KMS-11 (cell line): ENCODE measurements around the gene UCK2.

Experiments
- H2AFZ ChIP-seq: fragments of 200-600 bp; sonication (generic); 2 replicates; pipeline ENCODE4 v1.6.1; 2016; ENCODE audit warnings: antibody characterized with exemption, mixed run types, low read depth
- H3K27ac ChIP-seq: fragments of 200-600 bp; sonication (generic); 2 replicates; pipeline ENCODE4 v1.6.1; 2016; ENCODE audit warnings: mild to moderate bottlenecking, mixed run types
- H3K27me3 ChIP-seq: fragments of 200-600 bp; sonication (generic); 2 replicates; pipeline ENCODE4 v1.6.1; 2017; ENCODE audit warnings: mild to moderate bottlenecking, low read depth, mixed run types, moderate library complexity; ENCODE audit not compliant: insufficient read depth
- H3K36me3 ChIP-seq: fragments of 200-600 bp; sonication (generic); 2 replicates; pipeline ENCODE4 v1.6.1; 2017; ENCODE audit warnings: mild to moderate bottlenecking, mixed run types; ENCODE audit not compliant: insufficient read depth
- H3K4me1 ChIP-seq: fragments of 200-600 bp; sonication (generic); 2 replicates; pipeline ENCODE4 v1.6.1; 2016; ENCODE audit warnings: mild to moderate bottlenecking, low read depth, mixed run types; ENCODE audit not compliant: poor library complexity, severe bottlenecking
- H3K4me2 ChIP-seq: fragments of 200-600 bp; sonication (generic); 2 replicates; pipeline ENCODE4 v1.7.0; 2016; ENCODE audit warnings: mild to moderate bottlenecking, mixed run types
- H3K4me3 ChIP-seq: fragments of 200-600 bp; sonication (generic); IDR thresholded peaks from 2 replicates; pipeline ENCODE4 v1.6.1; 2017; ENCODE audit warnings: low read depth, low read length, mixed read lengths; ENCODE audit not compliant: insufficient read depth
- H3K79me2 ChIP-seq: fragments of 200-600 bp; sonication (generic); 2 replicates; pipeline ENCODE4 v1.6.1; 2016; ENCODE audit warnings: low read depth, mixed run types; ENCODE audit not compliant: insufficient read depth
- H3K9ac ChIP-seq: fragments of 200-600 bp; sonication (generic); 2 replicates; pipeline ENCODE4 v1.6.1; 2016; ENCODE audit warnings: mild to moderate bottlenecking, mixed run types
- H4K20me1 ChIP-seq: fragments of 200-600 bp; sonication (generic); 2 replicates; pipeline ENCODE4 v1.6.1; 2016; ENCODE audit warnings: mild to moderate bottlenecking, mixed run types; ENCODE audit not compliant: insufficient read depth
- CTCF ChIP-seq: fragments of 200-600 bp; sonication (generic); conservative IDR thresholded peaks from 2 replicates; pipeline ENCODE4 v1.6.1; 2017; ENCODE audit warnings: low read depth, mild to moderate bottlenecking, antibody characterized with exemption, low read length, moderate library complexity, mixed read lengths

Gene UCK2

GRCh38 chr1:165907256-165907857 is 79.9 kb downstream of the UCK2 start:
- Histone ChIP-seq H3K9ac (no peak overlapping the region), H3K4me3 (no peak overlapping the region), H3K4me1 (no peaks in the 10 kb centered on the region), H3K27ac (no peak overlapping the region), H3K79me2 (peaks cover 9% of the 10 kb centered on the region; the same call in 1 of the 2 replicates), H3K36me3 (peaks cover 5% of the 10 kb centered on the region; the same call in 1 of the 2 replicates), H3K4me2 (no peak overlapping the region), H2AFZ (no peak overlapping the region), H4K20me1 (no peaks in the 10 kb centered on the region; the same call in 1 of the 2 replicates), H3K27me3 (no peaks in the 10 kb centered on the region)
- no peak for TF ChIP-seq CTCF

GRCh38 chr1:165910764-165911421 is 83.5 kb downstream of the UCK2 start:
- H3K9ac ChIP-seq: no peak overlapping the region
- H3K27me3 ChIP-seq: no peaks in the 10 kb centered on the region
- H2AFZ ChIP-seq: no peak overlapping the region
- no peak overlapping the region for H3K27ac ChIP-seq
- peaks cover 6% of the 10 kb centered on the region for H3K4me1 ChIP-seq
- no peaks in the 10 kb centered on the region for H4K20me1 ChIP-seq
- H3K4me2 ChIP-seq: no peak overlapping the region
- no peak for TF ChIP-seq CTCF
- no peaks in the 10 kb centered on the region for H3K79me2 ChIP-seq
- peaks cover 5% of the 10 kb centered on the region; the same call in 1 of the 2 replicates for H3K36me3 ChIP-seq
- H3K4me3 ChIP-seq: no peak overlapping the region

- Histone ChIP-seq H3K4me3 (no peak overlapping the region), H3K4me1 (peaks cover 6% of the 10 kb centered on the region), H2AFZ (no peak overlapping the region), H3K4me2 (no peak overlapping the region), H3K36me3 (peaks cover 5% of the 10 kb centered on the region; the same call in 1 of the 2 replicates), H3K27me3 (no peaks in the 10 kb centered on the region), H3K79me2 (no peaks in the 10 kb centered on the region), H4K20me1 (no peaks in the 10 kb centered on the region), H3K9ac (no peak overlapping the region), H3K27ac (no peak overlapping the region)
- TF ChIP-seq CTCF: no peak
These were observed 84.3 kb downstream of the UCK2 start for GRCh38 chr1:165911609-165912281.

GRCh38 chr1:165912638-165913037 is 85.2 kb downstream of the UCK2 start:
- Histone ChIP-seq H3K4me3 (no peak overlapping the region), H3K4me2 (no peak overlapping the region), H3K79me2 (no peaks in the 10 kb centered on the region), H3K27ac (no peak overlapping the region), H4K20me1 (no peaks in the 10 kb centered on the region), H3K9ac (no peak overlapping the region), H2AFZ (no peak overlapping the region), H3K27me3 (no peaks in the 10 kb centered on the region), H3K36me3 (peaks cover 2% of the 10 kb centered on the region; the same call in 1 of the 2 replicates), H3K4me1 (peaks cover 6% of the 10 kb centered on the region)
- no peak for TF ChIP-seq CTCF
